ENCODE results near the gene ZNF775. TPM values are rescaled to one million over a fixed set of nuclear protein-coding genes. Genes with fewer than 3 reads are reported as not detected.

The ZNF775 gene
- total RNA-seq, 1 donor from 2014 or later: 12.1 TPM

DNA sequence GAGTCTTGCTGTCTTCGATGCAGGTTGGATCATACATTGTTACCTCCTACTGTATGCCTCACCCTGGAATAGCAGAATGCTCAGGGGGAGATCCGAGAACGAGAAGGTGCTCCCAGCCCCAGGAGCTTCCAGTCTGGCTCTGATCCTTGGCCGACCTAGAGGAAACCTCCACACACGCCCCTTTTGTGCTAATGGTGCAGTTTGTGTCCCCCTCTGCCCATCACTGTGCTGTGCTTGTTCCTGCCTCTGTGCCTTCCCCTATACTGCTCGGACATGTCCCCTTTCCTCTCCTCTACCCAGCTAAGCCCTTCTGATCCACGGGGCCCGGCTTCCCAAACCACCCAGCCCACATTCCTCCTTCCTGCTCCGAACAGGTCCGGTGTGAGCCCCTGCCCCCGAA lies 32.5 kb downstream of the ZNF775 start:
- no peak for DNase-seq (ENCODE audit: low spot score)
- H3K4me3 Mint-ChIP-seq (ENCODE audit: unreplicated experiment): no peak overlapping the region
- H3K27me3 Mint-ChIP-seq (ENCODE audit: unreplicated experiment): peaks cover 26% of the 10 kb centered on the region
- H3K27ac Mint-ChIP-seq (ENCODE audit: unreplicated experiment): no peak overlapping the region
- peaks cover 30% of the 10 kb centered on the region for H3K36me3 Mint-ChIP-seq (ENCODE audit: low read depth, unreplicated experiment)
- no peaks in the 10 kb centered on the region for H3K9me3 Mint-ChIP-seq (ENCODE audit: unreplicated experiment)
- peaks cover 17% of the 10 kb centered on the region for H3K4me1 Mint-ChIP-seq (ENCODE audit: unreplicated experiment)
- TF ChIP-seq, protein P1, sequence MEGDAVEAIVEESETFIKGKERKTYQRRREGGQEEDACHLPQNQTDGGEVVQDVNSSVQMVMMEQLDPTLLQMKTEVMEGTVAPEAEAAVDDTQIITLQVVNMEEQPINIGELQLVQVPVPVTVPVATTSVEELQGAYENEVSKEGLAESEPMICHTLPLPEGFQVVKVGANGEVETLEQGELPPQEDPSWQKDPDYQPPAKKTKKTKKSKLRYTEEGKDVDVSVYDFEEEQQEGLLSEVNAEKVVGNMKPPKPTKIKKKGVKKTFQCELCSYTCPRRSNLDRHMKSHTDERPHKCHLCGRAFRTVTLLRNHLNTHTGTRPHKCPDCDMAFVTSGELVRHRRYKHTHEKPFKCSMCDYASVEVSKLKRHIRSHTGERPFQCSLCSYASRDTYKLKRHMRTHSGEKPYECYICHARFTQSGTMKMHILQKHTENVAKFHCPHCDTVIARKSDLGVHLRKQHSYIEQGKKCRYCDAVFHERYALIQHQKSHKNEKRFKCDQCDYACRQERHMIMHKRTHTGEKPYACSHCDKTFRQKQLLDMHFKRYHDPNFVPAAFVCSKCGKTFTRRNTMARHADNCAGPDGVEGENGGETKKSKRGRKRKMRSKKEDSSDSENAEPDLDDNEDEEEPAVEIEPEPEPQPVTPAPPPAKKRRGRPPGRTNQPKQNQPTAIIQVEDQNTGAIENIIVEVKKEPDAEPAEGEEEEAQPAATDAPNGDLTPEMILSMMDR (IDR thresholded peaks at IDR 0.05; ENCODE audit: unreplicated experiment): no peak

- TF ChIP-seq, protein P1 (IDR thresholded peaks at IDR 0.05; ENCODE audit: unreplicated experiment): no peak
- H3K36me3 Mint-ChIP-seq (ENCODE audit: low read depth, unreplicated experiment): peaks cover 27% of the 10 kb centered on the region
- H3K27me3 Mint-ChIP-seq (ENCODE audit: unreplicated experiment): peaks cover 24% of the 10 kb centered on the region
- H3K4me3 Mint-ChIP-seq (ENCODE audit: unreplicated experiment): no peak overlapping the region
- peaks cover 14% of the 10 kb centered on the region for H3K4me1 Mint-ChIP-seq (ENCODE audit: unreplicated experiment)
- DNase-seq (ENCODE audit: low spot score): no peak
- H3K9me3 Mint-ChIP-seq (ENCODE audit: unreplicated experiment): no peaks in the 10 kb centered on the region
- no peak overlapping the region for H3K27ac Mint-ChIP-seq (ENCODE audit: unreplicated experiment)
Measured at GRCh38 chr7:150412016-150412415, 32.9 kb downstream of the ZNF775 start.

- TF ChIP-seq, protein P1 (IDR thresholded peaks at IDR 0.05; ENCODE audit: unreplicated experiment): no peak
- Mint-ChIP-seq H3K4me3 (ENCODE audit: unreplicated experiment) (no peak overlapping the region), H3K27me3 (ENCODE audit: unreplicated experiment) (peaks cover 23% of the 10 kb centered on the region), H3K27ac (ENCODE audit: unreplicated experiment) (peak overlapping the region; percentile 46), H3K4me1 (ENCODE audit: unreplicated experiment) (peaks cover 12% of the 10 kb centered on the region), H3K36me3 (ENCODE audit: low read depth, unreplicated experiment) (peaks cover 24% of the 10 kb centered on the region), H3K9me3 (ENCODE audit: unreplicated experiment) (no peaks in the 10 kb centered on the region)
- DNase-seq (ENCODE audit: low spot score): no peak
Measured at GRCh38 chr7:150412518-150413488, 33.7 kb downstream of the ZNF775 start.

GRCh38 chr7:150413640-150414081 lies 34.5 kb downstream of the ZNF775 start:
- DNase-seq (ENCODE audit: low spot score): no peak
- peaks cover 19% of the 10 kb centered on the region for H3K27me3 Mint-ChIP-seq (ENCODE audit: unreplicated experiment)
- no peak overlapping the region for H3K27ac Mint-ChIP-seq (ENCODE audit: unreplicated experiment)

More at GRCh38 chr7:150413640-150414081, 34.5 kb downstream of the ZNF775 start:
- TF ChIP-seq, protein P1 (IDR thresholded peaks at IDR 0.05; ENCODE audit: unreplicated experiment): no peak
- Mint-ChIP-seq H3K4me1 (ENCODE audit: unreplicated experiment) (peaks cover 12% of the 10 kb centered on the region), H3K9me3 (ENCODE audit: unreplicated experiment) (no peaks in the 10 kb centered on the region), H3K4me3 (ENCODE audit: unreplicated experiment) (no peak overlapping the region), H3K36me3 (ENCODE audit: low read depth, unreplicated experiment) (peaks cover 21% of the 10 kb centered on the region)

Data from endothelial cell (in vitro differentiated cells).